Measurements from ENCODE around the gene ZNFX1.
A peak's percentile ranks its signal among the peaks of the same experiment; 100 is the strongest.

Gene ZNFX1

GRCh38 chr20:49292010-49292409, 14.2 kb upstream of the ZNFX1 start:
- DNase-seq (ENCODE audit: low spot score): no peak

DNA sequence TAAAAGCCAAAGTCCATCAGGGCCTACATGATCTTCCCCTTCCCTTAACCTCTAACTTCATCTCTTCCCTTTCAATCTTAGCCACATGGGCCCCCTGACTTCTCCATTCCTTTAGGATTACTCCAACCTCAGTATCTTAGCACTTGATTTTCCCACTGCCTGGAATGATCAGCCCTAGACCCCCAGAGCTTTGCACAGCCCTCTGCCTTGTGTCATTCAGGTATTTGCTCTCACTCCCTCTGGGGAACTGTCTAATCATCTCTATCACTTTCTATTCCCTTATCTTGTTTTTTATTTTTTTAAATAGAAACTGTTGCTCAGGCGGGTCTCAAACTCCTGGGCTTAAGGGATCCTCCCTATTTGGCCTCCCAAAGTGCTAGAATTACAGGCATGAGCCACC, 13.3 kb upstream of the ZNFX1 start:
- no peak for DNase-seq (ENCODE audit: low spot score)

DNA sequence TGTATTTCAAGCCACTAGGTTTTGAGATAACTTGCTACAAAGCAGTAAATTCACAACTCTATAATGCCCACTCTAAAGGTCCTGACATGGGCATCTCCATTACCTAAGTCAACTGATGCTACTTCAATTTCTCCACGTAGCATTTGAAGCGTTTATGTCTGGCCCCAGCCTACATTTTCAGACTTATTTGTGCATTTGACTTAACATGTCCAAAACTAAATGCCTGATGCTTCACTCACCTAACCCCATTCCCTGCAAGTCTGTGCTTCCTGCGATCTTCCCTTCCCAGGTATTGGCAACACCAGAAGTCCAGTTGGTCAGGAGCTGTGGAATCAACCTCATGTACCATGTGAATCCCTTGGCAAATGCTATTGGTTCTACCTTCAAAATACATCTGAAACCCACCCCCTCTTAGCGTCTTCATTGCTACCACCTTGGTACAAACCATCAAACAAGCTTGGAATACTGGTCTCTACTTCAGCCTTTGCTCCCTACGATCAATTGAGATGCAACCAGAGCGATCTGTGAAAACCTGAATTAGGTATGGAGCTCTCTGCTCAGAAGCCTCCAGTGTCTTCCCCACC, 12.8 kb upstream of the ZNFX1 start:
- DNase-seq (ENCODE audit: low spot score): no peak

DNA sequence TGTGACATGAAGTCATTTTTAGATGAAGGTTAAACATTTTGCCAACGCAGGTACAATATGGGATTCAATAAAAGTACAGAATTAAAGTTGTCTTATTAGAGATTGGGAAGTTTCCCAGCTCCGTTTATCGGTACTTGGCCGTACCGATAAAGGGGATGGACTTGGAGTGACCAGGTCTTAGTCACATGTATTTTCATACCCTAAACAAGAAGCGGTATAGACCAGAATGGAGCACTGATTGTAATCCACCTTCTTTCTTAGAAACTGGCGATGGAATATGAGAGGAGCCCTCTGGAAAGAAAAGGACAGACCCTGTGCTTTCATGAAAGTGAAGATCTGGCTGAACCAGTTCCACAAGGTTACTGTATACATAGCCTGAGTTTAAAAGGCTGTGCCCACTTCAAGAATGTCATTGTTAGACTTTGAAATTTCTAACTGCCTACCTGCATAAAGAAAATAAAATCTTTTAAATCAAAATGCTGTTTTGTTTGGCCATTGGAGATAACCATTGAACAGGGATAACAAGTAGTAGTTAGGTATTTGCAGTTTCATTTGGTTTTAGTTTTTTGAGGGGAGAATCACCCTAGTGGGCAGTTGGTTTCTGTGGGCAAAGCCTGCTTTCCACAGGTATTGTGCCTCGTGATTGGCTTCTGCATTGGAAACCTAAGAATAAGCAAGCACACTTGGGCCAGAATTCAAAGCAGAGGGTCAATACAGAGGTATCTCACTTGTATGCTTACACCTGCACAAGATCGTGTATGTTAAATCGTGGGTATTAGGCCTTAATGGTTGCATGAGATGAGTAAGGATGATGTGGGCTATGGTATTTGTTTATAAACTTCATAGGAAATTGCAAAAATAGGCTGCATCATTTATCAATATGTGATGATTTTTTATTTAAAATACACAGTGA, 11.2 kb upstream of the ZNFX1 start:
- DNase-seq (ENCODE audit: low spot score): no peak

GRCh38 chr20:49288250-49288751, 10.4 kb upstream of the ZNFX1 start:
- DNase-seq (ENCODE audit: low spot score): no peak

DNA sequence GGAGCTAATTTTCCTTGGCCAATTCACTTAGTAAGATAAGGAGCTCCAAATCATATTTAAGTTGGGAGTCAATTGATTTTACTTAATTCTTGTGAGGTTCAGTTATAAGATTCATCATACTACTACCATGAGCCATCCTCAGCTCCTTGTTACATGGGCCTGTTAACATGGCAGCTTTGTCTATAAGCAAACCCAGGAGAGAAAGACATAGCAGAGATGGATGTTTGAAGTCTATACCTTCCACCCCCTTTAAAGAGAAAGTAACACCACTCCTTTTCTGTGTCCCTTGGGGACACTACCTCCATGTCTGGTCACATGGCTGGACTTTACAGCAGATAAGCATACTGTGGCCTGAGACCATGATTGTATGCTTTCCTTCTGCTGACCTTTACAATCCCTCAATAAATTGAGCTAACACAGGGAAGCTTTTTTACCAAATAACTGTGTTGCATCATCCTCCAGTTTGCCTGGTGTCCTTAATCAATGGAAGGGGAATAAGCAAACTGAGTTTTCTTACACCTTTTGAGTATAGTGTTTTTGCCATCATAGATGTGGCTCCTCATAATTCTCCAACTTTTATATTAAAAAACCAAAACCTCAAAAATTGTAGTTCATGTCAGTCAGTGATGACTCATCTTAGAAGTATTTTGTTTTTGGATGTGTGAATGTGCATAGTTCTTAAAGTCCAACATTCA, 9.8 kb upstream of the ZNFX1 start:
- DNase-seq (ENCODE audit: low spot score): no peak

DNA sequence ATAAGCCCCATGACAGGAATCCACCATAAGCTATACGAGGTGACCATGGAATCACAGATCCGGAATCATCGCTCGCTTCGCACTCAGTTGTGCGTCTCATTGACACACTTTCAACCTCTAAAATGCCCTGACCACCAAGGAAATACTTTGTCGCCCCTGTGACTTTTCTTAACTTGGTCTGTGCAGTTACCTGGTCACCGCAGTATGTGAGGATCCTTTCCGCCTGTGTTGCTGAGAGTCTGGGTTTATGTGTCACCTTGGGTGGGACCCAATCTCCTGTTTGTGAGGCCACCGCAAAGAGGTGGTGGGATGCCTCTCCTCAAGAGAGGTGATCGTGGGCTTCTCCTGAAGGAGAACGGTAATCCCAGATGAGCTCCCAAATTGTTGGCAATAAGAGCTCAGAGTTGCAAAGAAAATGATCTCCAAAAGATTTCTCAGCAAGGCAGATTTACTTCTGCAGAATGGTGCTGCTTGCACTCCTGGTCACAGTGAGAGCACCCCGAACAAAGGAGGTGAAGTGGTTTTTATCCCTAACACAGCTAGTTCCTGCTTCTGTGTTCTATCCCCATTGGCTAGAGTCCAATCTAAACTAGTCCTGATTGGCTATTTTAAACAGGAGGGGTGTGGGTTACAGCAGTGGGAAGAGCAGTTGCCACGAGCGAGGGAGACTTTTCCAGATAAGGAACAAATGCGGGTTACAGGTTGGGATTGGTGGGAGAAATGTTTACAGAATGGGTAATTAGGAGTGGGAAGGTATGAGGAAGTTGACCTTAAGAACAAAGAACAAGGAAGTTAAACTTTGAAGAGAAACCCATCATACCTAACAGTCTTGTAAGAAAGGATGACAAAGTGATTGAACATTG, 9.1 kb upstream of the ZNFX1 start:
- no peak for DNase-seq (ENCODE audit: low spot score)

- no peak for DNase-seq (ENCODE audit: low spot score)
Measured at GRCh38 chr20:49285813-49286494, 8.1 kb upstream of the ZNFX1 start.

DNA sequence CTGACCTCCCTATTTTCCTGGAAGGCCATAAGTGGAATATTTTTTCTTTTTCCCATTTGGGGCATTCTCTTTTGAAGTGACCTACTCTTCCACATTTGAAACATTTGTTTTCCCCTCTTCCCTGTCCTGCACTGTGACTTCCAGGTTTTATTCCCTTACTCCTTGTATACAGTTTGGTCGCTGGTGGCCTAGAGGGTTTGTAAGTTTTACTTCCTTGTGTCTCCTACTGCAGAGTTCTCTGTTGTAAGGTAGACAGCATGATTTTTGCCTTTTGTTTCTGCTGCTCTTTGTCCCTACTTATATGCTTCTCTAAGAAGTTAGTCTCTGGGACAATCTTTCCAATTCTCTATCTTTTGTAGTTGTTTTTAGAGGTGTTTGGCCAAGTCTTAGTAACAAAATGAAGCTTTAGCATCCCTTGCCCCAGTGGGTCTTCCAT, 7.4 kb upstream of the ZNFX1 start:
- no peak for DNase-seq (ENCODE audit: low spot score)

DNA sequence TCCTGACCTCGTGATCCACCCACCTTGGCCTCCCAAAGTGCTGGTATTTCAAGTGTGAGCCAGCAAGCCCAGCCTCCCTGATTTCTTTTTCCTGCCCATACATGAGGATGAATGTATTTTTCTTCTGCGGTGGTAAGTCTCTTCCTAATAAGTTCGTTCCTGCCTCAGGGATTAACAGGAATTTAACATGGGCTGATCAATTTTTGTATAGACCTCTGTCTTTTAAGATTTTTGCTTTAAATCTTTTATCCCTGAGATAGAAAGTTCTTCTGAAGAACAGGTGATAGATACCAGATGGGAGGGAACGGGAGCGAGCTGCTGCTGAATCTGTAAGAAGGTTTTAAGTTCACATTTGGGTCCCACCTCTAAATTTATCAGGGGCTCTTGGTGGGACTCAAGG, 7.0 kb upstream of the ZNFX1 start:
- DNase-seq (ENCODE audit: low spot score): no peak

- DNase-seq (ENCODE audit: low spot score): no peak
Measured at GRCh38 chr20:49283703-49284625, 6.1 kb upstream of the ZNFX1 start.

- no peak for DNase-seq (ENCODE audit: low spot score)
Measured at GRCh38 chr20:49283176-49283702, 5.4 kb upstream of the ZNFX1 start.

- no peak for DNase-seq (ENCODE audit: low spot score)
Measured at GRCh38 chr20:49282584-49283171, 4.8 kb upstream of the ZNFX1 start.

- DNase-seq (ENCODE audit: low spot score): no peak
Measured at GRCh38 chr20:49281913-49282467, 4.1 kb upstream of the ZNFX1 start.

DNA sequence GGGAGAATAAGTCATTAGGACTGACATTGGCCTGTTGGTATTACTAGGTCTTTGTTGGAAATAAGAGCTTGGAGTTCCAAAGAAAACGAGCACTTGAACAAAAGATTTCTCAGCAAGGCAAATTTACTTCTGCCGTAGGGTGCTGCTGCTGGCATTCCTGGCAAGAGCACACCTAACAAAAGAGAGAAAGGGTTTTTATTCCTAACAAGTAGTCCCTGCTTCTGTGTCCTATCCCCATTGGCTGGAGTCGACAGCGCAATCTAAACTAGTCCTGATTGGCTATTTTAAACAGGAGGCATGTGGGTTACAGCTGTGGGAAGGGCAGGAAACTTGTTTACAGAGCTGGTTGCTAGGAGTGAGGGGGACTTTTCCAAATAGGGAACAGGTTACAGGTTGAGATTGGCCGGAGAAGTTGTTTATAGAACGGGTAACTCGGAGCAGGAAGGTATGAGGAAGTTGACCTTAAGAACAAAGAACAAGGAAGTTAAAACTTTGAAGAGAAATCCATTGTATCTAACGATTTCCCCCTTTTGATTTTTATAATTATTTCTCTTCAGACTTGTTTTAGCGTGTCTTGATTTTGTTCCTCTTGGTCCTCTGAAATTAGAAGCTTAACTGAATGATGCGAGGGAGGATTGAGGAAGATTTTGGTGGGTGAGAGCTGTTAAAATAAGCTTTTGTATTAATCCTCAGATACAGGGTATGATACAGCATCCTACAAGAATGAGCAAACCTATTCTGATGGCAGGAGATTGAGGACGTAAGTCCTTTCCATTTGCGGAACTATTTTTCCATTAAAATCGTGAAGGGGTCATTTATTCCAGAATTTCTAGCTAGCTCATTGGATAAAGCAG, 3.4 kb upstream of the ZNFX1 start:
- no peak for DNase-seq (ENCODE audit: low spot score)

GRCh38 chr20:49280463-49281058, 2.7 kb upstream of the ZNFX1 start:
- no peak for DNase-seq (ENCODE audit: low spot score)

DNA sequence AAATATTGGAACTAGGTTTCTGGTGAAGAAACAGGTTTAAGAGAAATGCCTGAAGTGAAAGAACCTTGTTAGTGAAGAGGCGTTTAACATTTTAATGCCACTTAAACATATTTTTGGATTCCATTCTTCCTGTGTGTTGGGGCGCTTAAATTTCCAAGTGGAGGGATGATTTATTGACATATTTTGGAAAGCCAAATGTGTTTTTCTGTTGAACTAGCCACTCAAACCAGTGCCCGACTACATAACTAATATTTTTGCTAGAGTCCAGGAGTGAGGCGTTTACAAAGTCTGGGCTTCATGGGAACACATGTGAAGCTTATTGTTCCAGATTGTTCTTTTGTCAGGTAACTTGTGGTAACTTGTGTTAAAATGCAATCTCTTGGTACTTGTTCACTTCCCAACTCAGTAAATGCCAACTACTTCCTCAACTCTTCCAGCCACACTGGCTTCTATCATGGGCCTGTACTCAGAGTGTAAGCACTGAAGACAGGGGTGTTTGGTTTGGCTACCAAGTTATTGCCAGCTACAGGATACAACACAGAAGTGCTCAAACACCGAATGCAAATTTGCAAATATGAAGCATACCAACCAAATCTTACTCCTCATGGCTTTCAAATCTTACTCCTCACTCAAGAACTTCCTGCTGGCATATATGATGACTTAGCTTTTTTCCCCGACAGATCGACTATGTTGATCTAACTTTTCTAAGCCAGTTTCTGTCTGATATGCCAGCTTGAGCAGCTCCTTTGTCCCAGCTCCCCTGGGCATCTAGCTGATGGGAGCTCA, 2.0 kb upstream of the ZNFX1 start:
- peak; percentile 48 for DNase-seq (ENCODE audit: low spot score)
